Thyroid gland (tissue), 4 donors: ENCODE measurements around the gene PCSK7. TPM values are rescaled to one million over a fixed set of nuclear protein-coding genes. Genes with fewer than 3 reads are reported as not detected.
"Not testable (repeated sequence)": the region's sequence is repeated elsewhere in the genome, so short reads cannot be mapped to it uniquely, and the experiment has no call there.

Experiments used
- DNase-seq, 2 donors: peaks; one replicate each; pipeline ENCODE4 v3.0.0-alpha.2; 2019
- H3K27ac ChIP-seq, 3 donors: fragments of 200-600 bp; sonication (generic); 1 replicate in 2 of 3; 2 replicates in 1 of 3; pipeline ENCODE4 v1.5.1; 2016 to 2019; ENCODE audit warnings: mild to moderate bottlenecking in 1 of 3, moderate library complexity in 1 of 3
- H3K27me3 ChIP-seq: fragments of 200-600 bp; sonication (generic); one replicate; pipeline ENCODE4 v1.5.1; 2019
- H3K36me3 ChIP-seq, 2 donors: fragments of 200-600 bp; sonication (generic); one replicate each; pipeline ENCODE4 v1.5.1; 2016 to 2019
- H3K4me1 ChIP-seq, 2 donors: fragments of 200-600 bp; sonication (generic); one replicate each; pipeline ENCODE4 v1.5.1; 2017 to 2019
- H3K4me3 ChIP-seq, 3 donors: fragments of 200-600 bp; sonication (generic); replicated peaks in 1 of 3; 1 replicate in 2 of 3; 2 replicates in 1 of 3; pipeline ENCODE4 v1.5.1; 2016; ENCODE audit warnings: mild to moderate bottlenecking in 1 of 3
- H3K9me3 ChIP-seq: fragments of 200-600 bp; sonication (generic); one replicate; pipeline ENCODE4 v1.5.1; 2017
- POLR2A ChIP-seq, 2 donors: fragments of 450-650 bp; IDR thresholded peaks; one replicate each; pipeline ENCODE4 v1.6.1; 2017; ENCODE audit warnings: antibody characterized with exemption in 2 of 2, mild to moderate bottlenecking in 2 of 2, moderate library complexity in 1 of 2
- WGBS, 2 donors: methylation state at CpG; one replicate each; pipeline ENCODE4 v1.1.5; 2017; 5-methylcytosine and 5-hydroxymethylcytosine counted together
- intact Hi-C: fragments of 100-400 bp; cut with DNase I; formaldehyde crosslinking; loops from one replicate; pipeline ENCODE4 v1.15.1; 2023
- total RNA-seq, 4 donors: library from RNA; depleted of rRNA; stranded (reverse); fragments of >200 nt; gene quantifications; one replicate each; pipeline ENCODE4 v1.2.3, GENCODE V29; 2016
- TF ChIP-seq, protein P1 (sequence below), 6 experiments: fragments of 200-600 bp in 3 of 6; fragments of 450-650 bp in 3 of 6; sonication (generic) in 3 of 6; IDR thresholded peaks; one replicate each; pipeline ENCODE4 v1.5.1; 2016 to 2019; ENCODE audit warnings: antibody characterized with exemption in 6 of 6, mild to moderate bottlenecking in 2 of 6, inconsistent platforms in 1 of 6, moderate library complexity in 1 of 6

The PCSK7 gene
- total RNA-seq, 4 donors from 2014 or later, result 36.1 to 61.1 (median 47.5) TPM

- Histone ChIP-seq H3K36me3 (peaks cover 4 to 5% of the 10 kb centered on the region in 2 donors), H3K27me3 (no peaks in the 10 kb centered on the region), H3K9me3 (no peaks in the 10 kb centered on the region), H3K27ac (no peak overlapping the region), H3K4me1 (no peaks in the 10 kb centered on the region), H3K4me3 (no peak overlapping the region)
- no peak for DNase-seq
- WGBS, 2 donors, result 90 to 92% methylated on average over 4 of the region's 4 CpGs
- no peak for TF ChIP-seq POLR2A (IDR thresholded peaks at IDR 0.05)
- TF ChIP-seq, protein P1, sequence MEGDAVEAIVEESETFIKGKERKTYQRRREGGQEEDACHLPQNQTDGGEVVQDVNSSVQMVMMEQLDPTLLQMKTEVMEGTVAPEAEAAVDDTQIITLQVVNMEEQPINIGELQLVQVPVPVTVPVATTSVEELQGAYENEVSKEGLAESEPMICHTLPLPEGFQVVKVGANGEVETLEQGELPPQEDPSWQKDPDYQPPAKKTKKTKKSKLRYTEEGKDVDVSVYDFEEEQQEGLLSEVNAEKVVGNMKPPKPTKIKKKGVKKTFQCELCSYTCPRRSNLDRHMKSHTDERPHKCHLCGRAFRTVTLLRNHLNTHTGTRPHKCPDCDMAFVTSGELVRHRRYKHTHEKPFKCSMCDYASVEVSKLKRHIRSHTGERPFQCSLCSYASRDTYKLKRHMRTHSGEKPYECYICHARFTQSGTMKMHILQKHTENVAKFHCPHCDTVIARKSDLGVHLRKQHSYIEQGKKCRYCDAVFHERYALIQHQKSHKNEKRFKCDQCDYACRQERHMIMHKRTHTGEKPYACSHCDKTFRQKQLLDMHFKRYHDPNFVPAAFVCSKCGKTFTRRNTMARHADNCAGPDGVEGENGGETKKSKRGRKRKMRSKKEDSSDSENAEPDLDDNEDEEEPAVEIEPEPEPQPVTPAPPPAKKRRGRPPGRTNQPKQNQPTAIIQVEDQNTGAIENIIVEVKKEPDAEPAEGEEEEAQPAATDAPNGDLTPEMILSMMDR (IDR thresholded peaks at IDR 0.05), result no peak
- intact Hi-C loops, result no loop called here
Observed at GRCh38 chr11:117271208-117271607, 39.3 kb upstream of the PCSK7 start.

- H3K4me3 ChIP-seq, result no peak overlapping the region
- H3K27me3 ChIP-seq, result no peaks in the 10 kb centered on the region
- intact Hi-C loops, result no loop called here
- H3K4me1 ChIP-seq, result no peaks in the 10 kb centered on the region
- TF ChIP-seq POLR2A (IDR thresholded peaks at IDR 0.05), result no peak
- TF ChIP-seq, protein P1 (IDR thresholded peaks at IDR 0.05), result no peak
- WGBS, 2 donors, result 91 to 97% methylated on average over 2 of the region's 2 CpGs
- DNase-seq, result no peak
- H3K36me3 ChIP-seq, result peaks cover 0 to 4% of the 10 kb centered on the region in 2 donors
- H3K9me3 ChIP-seq, result no peaks in the 10 kb centered on the region
- no peak overlapping the region for H3K27ac ChIP-seq
Observed at GRCh38 chr11:117269856-117270255, 38.0 kb upstream of the PCSK7 start.

- no peaks in the 10 kb centered on the region for H3K27me3 ChIP-seq
- H3K4me1 ChIP-seq, result no peaks in the 10 kb centered on the region
- peaks cover 0 to 4% of the 10 kb centered on the region in 2 donors for H3K36me3 ChIP-seq
- TF ChIP-seq, protein P1 (IDR thresholded peaks at IDR 0.05), result no peak
- TF ChIP-seq POLR2A (IDR thresholded peaks at IDR 0.05), result no peak
- WGBS, 2 donors, result 82 to 85% methylated on average over 2 of the region's 2 CpGs
- no peak overlapping the region for H3K4me3 ChIP-seq
- no peak for DNase-seq
- no peaks in the 10 kb centered on the region for H3K9me3 ChIP-seq
- intact Hi-C loops, result no loop called here
- no peak overlapping the region for H3K27ac ChIP-seq
Observed at GRCh38 chr11:117265745-117266144, 33.9 kb upstream of the PCSK7 start.

DNA sequence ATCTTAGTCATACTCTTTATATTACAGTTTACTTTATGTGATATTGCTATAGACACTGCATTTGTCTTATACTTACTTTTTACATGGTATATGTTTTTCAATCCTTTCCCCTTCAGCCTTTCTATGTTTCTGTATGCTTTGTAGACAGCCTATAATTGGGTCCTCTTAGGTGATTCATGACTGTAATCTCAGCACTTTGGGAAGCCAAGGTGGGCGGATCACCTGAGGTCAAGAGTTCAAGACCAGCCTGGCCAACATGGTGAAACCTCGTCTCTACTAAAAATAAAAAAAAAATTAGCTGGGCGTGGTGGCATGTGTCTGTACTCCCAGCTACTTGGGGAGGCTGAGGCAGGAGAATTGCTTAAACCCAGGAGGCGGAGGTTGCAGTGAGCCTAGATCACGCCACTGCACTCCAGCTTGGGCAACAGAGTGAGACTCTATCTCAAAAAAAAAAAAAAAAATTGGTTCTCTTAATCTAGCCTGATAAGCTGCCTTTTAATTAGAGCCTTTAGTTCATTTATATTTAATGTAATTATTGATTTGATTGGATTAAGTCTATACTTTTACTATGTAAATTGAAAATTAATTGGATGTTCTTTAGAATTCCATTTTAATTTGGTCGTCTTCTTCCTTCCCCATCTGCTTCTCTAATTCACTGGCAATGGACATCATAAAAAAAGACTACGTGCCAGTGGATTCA is 32.9 kb upstream of the PCSK7 start:
- H3K36me3 ChIP-seq, intact Hi-C loops, H3K4me1 ChIP-seq, H3K9me3 ChIP-seq, H3K27me3 ChIP-seq, DNase-seq, H3K4me3 ChIP-seq, H3K27ac ChIP-seq: not testable (repeated sequence)
- WGBS, 2 donors, result 95 to 98% methylated on average over 7 of the region's 7 CpGs

- Histone ChIP-seq H3K27ac (no peak overlapping the region), H3K9me3 (no peaks in the 10 kb centered on the region), H3K4me1 (peaks cover 0 to 10% of the 10 kb centered on the region in 2 donors), H3K36me3 (no peaks in the 10 kb centered on the region), H3K27me3 (no peaks in the 10 kb centered on the region), H3K4me3 (no peak overlapping the region)
- 80 to 83% methylated on average over 1 of the region's 1 CpG for WGBS, 2 donors
- TF ChIP-seq, protein P1 (IDR thresholded peaks at IDR 0.05), result no peak
- TF ChIP-seq POLR2A (IDR thresholded peaks at IDR 0.05), result no peak
- no peak for DNase-seq
- intact Hi-C loops, result no loop called here
Observed at GRCh38 chr11:117259417-117259816, 27.5 kb upstream of the PCSK7 start.
